ENCODE data around the gene PAPPA.

The PAPPA gene

DNA sequence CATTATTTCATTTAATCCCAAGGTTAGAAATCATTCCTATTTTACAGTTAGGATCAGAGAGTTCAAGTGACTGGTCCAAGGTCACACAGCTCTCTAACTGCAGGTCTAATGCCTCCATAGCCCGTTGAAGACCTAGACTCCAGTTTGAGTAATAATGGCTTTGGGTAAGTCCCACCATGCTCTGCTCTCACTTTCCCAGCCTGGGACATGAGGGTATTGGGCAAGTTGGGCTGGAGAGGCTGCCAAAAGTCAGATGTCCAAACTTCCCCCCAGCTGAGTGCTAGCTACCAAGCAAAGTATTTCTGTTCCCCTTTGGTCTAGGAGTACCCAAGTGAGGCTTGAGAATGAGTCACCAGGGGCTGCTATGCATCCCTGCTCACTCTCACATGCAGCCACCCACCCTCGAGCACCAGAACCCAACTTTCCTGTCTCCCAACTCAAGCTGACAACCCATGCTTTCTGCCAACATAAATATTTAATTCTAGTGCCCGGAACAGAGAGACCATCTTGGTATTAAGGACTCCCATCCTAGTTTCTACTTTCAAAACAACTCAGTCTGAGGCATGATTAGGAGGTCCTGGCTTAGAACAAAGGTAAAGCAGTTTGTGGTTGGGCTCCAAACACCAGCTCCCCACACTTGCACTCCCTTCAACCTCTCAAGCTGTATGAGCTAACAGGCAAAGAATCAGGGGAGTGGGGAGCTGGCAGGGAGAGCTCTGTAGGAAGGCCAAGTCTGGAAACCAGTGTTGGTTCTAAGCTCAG is 297.0 kb downstream of the PAPPA start:
- TF ChIP-seq, protein P1, sequence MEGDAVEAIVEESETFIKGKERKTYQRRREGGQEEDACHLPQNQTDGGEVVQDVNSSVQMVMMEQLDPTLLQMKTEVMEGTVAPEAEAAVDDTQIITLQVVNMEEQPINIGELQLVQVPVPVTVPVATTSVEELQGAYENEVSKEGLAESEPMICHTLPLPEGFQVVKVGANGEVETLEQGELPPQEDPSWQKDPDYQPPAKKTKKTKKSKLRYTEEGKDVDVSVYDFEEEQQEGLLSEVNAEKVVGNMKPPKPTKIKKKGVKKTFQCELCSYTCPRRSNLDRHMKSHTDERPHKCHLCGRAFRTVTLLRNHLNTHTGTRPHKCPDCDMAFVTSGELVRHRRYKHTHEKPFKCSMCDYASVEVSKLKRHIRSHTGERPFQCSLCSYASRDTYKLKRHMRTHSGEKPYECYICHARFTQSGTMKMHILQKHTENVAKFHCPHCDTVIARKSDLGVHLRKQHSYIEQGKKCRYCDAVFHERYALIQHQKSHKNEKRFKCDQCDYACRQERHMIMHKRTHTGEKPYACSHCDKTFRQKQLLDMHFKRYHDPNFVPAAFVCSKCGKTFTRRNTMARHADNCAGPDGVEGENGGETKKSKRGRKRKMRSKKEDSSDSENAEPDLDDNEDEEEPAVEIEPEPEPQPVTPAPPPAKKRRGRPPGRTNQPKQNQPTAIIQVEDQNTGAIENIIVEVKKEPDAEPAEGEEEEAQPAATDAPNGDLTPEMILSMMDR (IDR thresholded peaks at IDR 0.05; ENCODE audit: insufficient read depth, low read depth, low read length, missing control alignments) = no peak
- H3K4me3 ChIP-seq (ENCODE audit: low read length) = no peak overlapping the region
- DNase-seq (ENCODE audit: low read depth) = peak; percentile 14

DNA sequence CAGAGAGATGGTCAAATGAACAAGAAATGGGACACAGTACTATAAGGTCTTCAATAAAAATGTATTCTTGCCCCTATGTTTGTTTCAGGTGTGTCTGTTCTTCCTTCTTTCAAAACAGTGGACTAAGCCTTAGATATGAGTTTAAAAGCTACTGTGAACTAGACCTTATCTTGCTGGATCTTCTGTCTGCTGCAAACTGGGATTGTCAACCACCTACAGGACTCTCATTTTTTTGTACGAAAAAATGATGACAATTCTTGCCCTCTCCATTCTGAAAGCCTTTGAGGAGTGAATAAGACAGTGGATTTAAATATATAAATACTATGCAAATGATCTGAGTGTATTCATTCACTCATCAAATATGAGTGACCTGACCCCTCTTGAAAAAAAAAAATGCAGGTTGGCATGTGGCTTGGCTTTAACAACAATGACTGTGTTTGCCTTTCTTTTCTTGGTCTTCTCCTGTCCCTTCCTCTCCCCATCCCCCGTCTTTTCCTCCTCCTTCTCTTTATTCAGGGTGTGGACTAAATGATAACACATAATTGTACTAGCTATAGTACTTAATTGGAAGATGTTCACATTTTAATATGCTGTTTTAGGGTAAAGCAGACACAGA is 298.0 kb downstream of the PAPPA start:
- no peak overlapping the region for H3K4me3 ChIP-seq (ENCODE audit: low read length)
- TF ChIP-seq, protein P1 (IDR thresholded peaks at IDR 0.05; ENCODE audit: insufficient read depth, low read depth, low read length, missing control alignments) = no peak
- DNase-seq (ENCODE audit: low read depth) = no peak

Data from epithelial cell of esophagus (primary cell).